GM21528 (cell line): ENCODE data around the gene GPC5.

Experiments
- ATAC-seq: cut with Tn5 transposase; IDR thresholded peaks from one replicate; pipeline ENCODE4 v1.9.1; 2021; ENCODE audit warnings: mild to moderate bottlenecking, moderate library complexity; ENCODE audit not compliant: unreplicated experiment, low FRiP score

GPC5 gene

GRCh38 chr13:91450913-91451312 is 52.5 kb downstream of the GPC5 start:
- no peak for ATAC-seq

- ATAC-seq: no peak
These were observed 56.2 kb downstream of the GPC5 start for GRCh38 chr13:91454666-91455065.

- ATAC-seq: no peak
These were observed 58.4 kb downstream of the GPC5 start for GRCh38 chr13:91456837-91457236.

GRCh38 chr13:91459485-91459884 is 61.1 kb downstream of the GPC5 start:
- ATAC-seq: no peak

GRCh38 chr13:91464336-91464735 is 65.9 kb downstream of the GPC5 start:
- no peak for ATAC-seq

- ATAC-seq: no peak
These were observed 68.8 kb downstream of the GPC5 start for GRCh38 chr13:91467236-91467635.

GRCh38 chr13:91468301-91468700 is 69.9 kb downstream of the GPC5 start:
- ATAC-seq: no peak

- ATAC-seq: no peak
These were observed 71.7 kb downstream of the GPC5 start for GRCh38 chr13:91470084-91470621.

GRCh38 chr13:91470681-91471080 is 72.3 kb downstream of the GPC5 start:
- no peak for ATAC-seq

GRCh38 chr13:91482427-91482826 is 84.0 kb downstream of the GPC5 start:
- no peak for ATAC-seq

- ATAC-seq: no peak
These were observed 93.6 kb downstream of the GPC5 start for GRCh38 chr13:91491980-91492379.

GRCh38 chr13:91493442-91493841 is 95.0 kb downstream of the GPC5 start:
- no peak for ATAC-seq

GRCh38 chr13:91498298-91498697 is 99.9 kb downstream of the GPC5 start:
- ATAC-seq: no peak

GRCh38 chr13:91504216-91504615 is 105.8 kb downstream of the GPC5 start:
- no peak for ATAC-seq

GRCh38 chr13:91506759-91507158 is 108.3 kb downstream of the GPC5 start:
- ATAC-seq: no peak

GRCh38 chr13:91510058-91510457 is 111.6 kb downstream of the GPC5 start:
- no peak for ATAC-seq

- ATAC-seq: no peak
These were observed 115.4 kb downstream of the GPC5 start for GRCh38 chr13:91513790-91514189.

GRCh38 chr13:91516799-91517198 is 118.4 kb downstream of the GPC5 start:
- ATAC-seq: no peak

- no peak for ATAC-seq
These were observed 122.5 kb downstream of the GPC5 start for GRCh38 chr13:91520952-91521351.

- ATAC-seq: no peak
These were observed 124.7 kb downstream of the GPC5 start for GRCh38 chr13:91523116-91523515.

- no peak for ATAC-seq
These were observed 128.2 kb downstream of the GPC5 start for GRCh38 chr13:91526543-91527033.

- no peak for ATAC-seq
These were observed 131.5 kb downstream of the GPC5 start for GRCh38 chr13:91529739-91530482.
